GM21576 (cell line): Measurements from ENCODE around the gene CBFA2T2.
"Not testable (repeated sequence)": the region's sequence is repeated elsewhere in the genome, so short reads cannot be mapped to it uniquely, and the experiment has no call there.

Experiments used
- ATAC-seq: cut with Tn5 transposase; IDR thresholded peaks from one replicate; pipeline ENCODE4 v1.9.1; 2021; ENCODE audit warnings: mild to moderate bottlenecking, moderate library complexity; ENCODE audit not compliant: unreplicated experiment

CBFA2T2 gene

GRCh38 chr20:33490023-33490933 lies at the start of gene CBFA2T2:
CBFA2T2 (plus strand) TSS chr20:33490096; CDS start chr20:33490268, 172 bp downstream.
- ATAC-seq: peak; percentile 34

GRCh38 chr20:33440562-33440961 lies 49.3 kb upstream of the CBFA2T2 start:
- not testable (repeated sequence) for ATAC-seq

- no peak for ATAC-seq
These were observed 48.5 kb upstream of the CBFA2T2 start for GRCh38 chr20:33441142-33441955.

- ATAC-seq: no peak
These were observed 47.5 kb upstream of the CBFA2T2 start for GRCh38 chr20:33442136-33443005.

GRCh38 chr20:33443006-33443511 lies 46.8 kb upstream of the CBFA2T2 start:
- peak; percentile 19 for ATAC-seq

GRCh38 chr20:33443512-33444239 lies 46.2 kb upstream of the CBFA2T2 start, which contains the start of gene SNTA1:
SNTA1 (minus strand) TSS chr20:33443763; CDS start chr20:33443620, 143 bp downstream.
- peak; percentile 74 for ATAC-seq

- no peak for ATAC-seq
These were observed 44.9 kb upstream of the CBFA2T2 start for GRCh38 chr20:33444797-33445560.

- ATAC-seq: no peak
These were observed 43.8 kb upstream of the CBFA2T2 start for GRCh38 chr20:33445881-33446625.

GRCh38 chr20:33450867-33451266 lies 39.0 kb upstream of the CBFA2T2 start:
- no peak for ATAC-seq

GRCh38 chr20:33456916-33457642 lies 32.8 kb upstream of the CBFA2T2 start:
- ATAC-seq: peak; percentile 52

GRCh38 chr20:33459599-33459998 lies 30.3 kb upstream of the CBFA2T2 start:
- no peak for ATAC-seq

GRCh38 chr20:33460711-33461110 lies 29.2 kb upstream of the CBFA2T2 start:
- ATAC-seq: no peak

GRCh38 chr20:33463332-33464101 lies 26.4 kb upstream of the CBFA2T2 start:
- no peak for ATAC-seq

GRCh38 chr20:33464759-33465158 lies 25.1 kb upstream of the CBFA2T2 start:
- not testable (repeated sequence) for ATAC-seq

GRCh38 chr20:33465481-33466302 lies 24.2 kb upstream of the CBFA2T2 start:
- no peak for ATAC-seq

GRCh38 chr20:33466303-33466646 lies 23.6 kb upstream of the CBFA2T2 start:
- no peak for ATAC-seq
